HCEC 1CT (cell line): ENCODE measurements around the gene MARCHF10.
"Not testable (repeated sequence)": the region's sequence is repeated elsewhere in the genome, so short reads cannot be mapped to it uniquely, and the experiment has no call there.

ENCODE experiments used
- DNase-seq: peaks from one replicate; pipeline ENCODE4 v3.0.0-alpha.2; 2017

MARCHF10 gene, protein sequence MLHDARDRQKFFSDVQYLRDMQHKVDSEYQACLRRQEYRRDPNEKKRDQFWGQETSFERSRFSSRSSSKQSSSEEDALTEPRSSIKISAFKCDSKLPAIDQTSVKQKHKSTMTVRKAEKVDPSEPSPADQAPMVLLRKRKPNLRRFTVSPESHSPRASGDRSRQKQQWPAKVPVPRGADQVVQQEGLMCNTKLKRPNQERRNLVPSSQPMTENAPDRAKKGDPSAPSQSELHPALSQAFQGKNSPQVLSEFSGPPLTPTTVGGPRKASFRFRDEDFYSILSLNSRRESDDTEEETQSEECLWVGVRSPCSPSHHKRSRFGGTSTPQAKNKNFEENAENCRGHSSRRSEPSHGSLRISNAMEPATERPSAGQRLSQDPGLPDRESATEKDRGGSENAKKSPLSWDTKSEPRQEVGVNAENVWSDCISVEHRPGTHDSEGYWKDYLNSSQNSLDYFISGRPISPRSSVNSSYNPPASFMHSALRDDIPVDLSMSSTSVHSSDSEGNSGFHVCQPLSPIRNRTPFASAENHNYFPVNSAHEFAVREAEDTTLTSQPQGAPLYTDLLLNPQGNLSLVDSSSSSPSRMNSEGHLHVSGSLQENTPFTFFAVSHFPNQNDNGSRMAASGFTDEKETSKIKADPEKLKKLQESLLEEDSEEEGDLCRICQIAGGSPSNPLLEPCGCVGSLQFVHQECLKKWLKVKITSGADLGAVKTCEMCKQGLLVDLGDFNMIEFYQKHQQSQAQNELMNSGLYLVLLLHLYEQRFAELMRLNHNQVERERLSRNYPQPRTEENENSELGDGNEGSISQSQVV

DNA sequence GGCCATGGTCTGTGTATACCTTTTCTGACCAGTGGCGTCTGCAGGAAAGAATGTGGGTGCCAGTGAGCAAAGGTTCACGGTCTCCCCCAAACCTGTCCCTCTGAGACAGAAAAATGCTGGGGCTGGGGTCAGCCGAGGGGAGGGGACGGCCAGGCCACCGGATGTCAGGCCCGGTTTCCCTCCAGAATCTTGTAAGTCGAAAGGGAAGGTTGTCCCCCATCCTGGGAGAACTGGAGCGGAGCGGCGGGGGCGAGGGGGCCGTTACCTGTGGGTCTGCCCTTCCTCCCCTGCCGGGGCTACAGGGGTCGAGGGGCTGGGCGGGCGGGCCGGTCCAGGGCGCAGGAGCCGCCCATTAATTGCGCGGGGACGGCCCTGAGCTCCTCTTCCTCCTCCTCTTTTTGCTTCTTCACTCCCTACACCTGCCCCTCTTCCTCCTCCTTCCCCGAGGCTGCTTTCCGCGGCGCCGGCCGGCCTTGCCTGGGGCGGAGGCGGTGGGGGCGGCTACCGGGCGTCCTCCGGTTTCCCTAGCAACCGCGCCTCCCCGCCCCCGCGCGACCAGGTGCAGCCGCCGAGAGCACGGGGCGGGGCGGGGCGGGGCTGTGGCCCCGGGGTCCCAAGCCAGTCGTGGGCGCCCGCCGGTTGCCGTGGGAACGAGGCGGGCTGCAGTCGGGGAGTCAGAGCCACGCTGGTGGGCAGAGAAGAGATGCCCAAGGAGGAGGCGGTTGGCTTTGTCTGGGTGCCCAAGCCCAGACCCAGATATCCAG lies at the start of gene MARCHF10:
TSS of gene MARCHF10 (minus strand) at position 503 of the 764 bp plus-strand sequence. CDS start 6,579 bp downstream, outside the sequence.
- DNase-seq = no peak

DNA sequence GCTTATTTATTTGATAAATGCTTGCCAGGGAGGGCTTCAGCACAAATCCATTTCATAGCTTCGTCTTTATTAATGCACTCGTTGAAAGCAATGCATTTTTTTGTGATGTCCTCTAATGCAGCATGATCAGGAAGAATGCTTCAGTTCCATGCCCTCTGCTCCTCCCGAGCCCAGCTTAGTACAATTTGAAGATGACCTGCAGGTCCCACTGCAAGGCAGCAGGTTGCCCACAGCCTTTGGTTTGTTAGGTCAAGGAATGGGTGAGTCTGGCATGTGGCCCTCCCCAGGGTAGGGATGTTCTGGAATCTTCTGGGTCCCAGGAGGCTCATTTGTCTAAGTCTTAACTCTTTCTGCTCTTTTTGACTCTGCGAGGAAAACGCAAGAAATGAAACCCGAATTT lies 49.4 kb upstream of the MARCHF10 start:
- no peak for DNase-seq

DNA sequence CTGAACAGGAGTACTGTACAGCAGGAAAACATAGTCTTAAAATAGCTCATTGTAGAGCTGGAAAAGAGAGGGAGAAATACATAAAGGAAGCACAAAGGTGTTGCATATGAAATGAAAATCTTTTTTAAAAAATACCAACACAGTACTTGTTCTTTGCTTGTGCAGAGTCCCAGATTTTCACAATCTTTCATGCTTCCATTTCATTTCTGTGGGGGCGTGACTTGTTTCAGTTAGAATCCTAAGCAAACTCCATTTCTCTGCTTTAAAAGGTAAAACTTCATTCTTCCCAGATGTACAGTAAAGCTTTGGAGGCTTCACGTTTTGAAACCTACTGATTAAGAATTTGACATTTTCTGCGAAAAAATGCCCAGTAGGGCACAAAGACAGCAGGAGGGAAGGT lies 48.5 kb upstream of the MARCHF10 start:
- no peak for DNase-seq

DNA sequence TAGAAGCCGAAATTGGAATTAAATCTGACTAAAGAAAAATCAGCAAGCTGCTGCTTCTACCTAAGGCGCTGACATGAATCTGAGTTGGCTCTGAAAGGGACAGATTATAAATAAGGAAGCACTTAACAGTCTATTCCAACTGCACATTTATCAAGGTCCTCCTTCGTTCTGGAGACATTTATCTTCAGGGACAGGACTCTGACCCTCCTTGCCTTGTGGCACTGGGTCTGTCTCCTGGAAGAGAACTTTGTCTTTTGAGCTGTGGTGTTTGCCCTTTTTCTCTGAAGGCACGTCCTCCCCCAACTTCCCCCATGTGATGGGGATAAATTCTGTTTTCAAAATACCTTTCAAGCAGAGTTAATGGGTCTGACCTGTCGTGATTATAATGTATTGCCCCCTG lies 47.0 kb upstream of the MARCHF10 start:
- no peak for DNase-seq

DNA sequence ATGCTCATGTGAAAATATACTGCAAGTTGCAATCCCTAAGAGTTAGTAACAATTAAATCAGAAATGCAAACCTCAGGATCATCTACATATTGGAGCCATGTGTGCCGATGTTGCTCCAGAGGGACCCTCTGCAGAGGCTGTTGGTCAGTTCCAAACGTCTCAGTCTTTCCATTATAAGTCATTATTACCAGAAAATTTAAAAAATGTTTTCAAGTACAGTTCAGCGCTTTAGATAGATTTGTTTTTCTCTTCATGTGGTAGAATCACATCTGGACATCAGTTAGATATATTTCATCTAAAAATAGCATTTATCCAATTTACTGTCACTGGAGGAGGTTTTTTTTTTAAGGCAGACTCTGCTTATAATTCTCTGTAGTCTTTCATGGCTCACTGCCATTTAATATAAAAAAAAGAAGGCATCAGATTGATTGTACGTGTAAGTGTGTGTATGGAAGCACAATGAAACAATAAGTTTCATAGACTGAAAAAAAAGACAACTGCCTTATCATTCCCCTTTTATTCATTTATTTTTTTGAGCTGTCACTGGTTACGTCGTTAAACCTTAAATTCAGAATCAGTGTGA lies 46.1 kb upstream of the MARCHF10 start:
- DNase-seq = no peak

DNA sequence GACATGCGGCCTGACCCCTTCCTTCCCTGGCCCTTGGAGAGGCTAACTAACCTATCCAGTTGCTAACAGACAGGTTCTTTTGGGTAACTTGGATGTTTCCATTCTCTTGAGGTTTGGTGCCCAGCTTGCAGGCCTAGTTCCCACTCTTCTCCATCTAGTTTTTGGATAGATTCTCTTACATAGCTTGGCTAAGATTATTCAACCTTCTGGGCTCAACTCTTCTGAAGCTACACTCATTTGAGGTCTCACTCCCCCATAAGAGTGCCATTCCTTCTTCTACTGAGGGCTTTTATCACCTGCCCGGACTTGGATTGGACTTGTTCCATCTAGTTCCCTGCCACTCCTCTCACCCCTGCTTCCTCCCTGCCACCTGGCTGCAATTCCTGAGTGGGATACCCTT lies 44.1 kb upstream of the MARCHF10 start:
- no peak for DNase-seq

DNA sequence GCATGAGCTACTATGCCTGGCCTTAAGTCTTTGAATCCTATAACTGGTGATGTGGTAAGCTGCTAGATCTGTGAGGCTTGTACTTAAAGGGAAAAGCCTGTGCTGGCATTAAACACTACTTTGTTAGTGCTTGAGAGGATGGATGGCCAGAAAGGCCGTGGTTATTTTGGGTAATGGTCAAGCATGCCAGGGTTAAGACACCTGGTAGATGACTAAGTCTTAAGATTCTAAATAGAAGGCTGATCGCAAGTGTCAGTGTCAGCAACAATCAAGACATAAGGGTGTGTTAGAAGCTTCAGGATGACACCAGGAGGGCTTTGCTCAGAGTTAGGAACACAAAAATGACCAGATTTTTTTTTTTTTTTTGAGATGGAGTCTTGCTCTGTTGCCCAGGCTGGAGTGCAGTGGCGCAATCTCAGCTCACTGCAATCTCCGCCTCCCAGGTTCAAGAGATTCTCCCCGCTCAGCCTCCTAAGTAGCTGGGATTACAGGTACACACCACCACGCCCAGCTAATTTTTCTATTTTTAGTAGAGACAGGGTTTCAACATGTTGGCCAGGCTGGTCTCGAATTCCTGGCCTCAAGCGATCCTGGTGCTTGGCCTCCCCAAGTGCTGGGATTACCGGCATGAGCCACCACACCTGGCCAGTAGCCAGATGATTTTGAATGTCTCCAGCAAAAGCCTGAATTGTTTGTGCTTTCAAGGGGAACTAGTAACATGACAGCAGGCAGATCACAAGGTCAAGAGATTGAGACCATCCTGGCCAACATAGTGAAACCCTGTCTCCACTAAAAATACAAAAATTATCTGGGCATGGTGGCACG lies 41.7 kb upstream of the MARCHF10 start:
- not testable (repeated sequence) for DNase-seq

DNA sequence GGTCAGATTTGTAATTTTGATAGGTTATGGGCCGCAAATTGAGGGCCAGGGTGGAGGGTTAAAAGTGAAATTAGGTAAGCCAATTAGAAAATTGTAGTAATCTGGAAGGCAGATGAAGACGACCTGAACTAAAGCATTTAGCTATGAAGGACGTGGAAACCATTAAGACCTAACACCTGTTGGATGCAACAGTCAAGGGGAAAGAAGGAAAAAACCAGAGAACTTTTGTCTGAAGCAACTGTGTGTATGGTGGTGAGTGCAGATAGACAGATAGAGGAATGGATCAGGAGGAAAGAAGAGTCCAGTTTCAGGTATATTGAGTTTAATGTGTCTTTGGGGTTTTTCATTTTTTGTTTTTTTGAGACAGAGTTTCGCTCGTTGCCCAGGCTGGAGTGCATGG lies 40.2 kb upstream of the MARCHF10 start:
- DNase-seq = no peak

DNA sequence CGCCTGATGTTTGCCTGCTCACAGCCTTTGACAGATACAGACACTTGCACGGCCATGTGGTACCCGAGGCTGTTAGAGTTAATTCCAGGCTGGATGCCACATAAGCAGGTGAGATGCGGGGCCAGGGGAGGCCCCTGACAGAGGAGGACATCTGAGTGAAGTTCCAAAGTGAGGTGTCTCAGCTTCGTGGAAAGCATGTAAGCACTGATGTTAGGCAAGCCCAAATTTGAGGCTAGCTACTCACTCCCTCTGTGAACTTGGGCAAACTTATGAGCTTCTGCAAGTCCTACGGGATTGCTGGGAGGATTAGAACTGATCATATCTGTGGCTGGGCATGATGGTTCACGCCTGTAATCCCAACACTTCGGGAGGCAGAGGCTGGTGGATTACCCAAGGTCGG lies 39.3 kb upstream of the MARCHF10 start:
- no peak for DNase-seq

DNA sequence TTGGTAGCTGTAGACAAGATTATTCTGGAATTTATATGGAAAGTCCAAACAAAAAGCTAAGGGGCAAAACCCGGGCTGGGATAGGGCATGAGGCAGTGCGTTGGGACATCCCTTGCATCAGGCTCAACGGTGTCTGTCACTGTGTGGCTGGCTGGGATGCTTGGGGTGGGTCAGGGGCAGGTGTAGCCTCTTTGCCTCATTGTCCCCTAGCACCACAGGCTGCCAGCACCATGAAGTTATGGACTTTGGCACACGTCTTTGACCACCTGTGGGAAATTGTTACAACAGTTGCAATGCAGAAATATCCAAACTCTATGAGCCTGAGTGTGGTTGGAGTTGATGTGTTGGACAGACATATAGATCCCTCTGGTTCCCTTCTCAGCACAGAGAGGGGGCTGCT lies 32.8 kb upstream of the MARCHF10 start:
- no peak for DNase-seq

DNA sequence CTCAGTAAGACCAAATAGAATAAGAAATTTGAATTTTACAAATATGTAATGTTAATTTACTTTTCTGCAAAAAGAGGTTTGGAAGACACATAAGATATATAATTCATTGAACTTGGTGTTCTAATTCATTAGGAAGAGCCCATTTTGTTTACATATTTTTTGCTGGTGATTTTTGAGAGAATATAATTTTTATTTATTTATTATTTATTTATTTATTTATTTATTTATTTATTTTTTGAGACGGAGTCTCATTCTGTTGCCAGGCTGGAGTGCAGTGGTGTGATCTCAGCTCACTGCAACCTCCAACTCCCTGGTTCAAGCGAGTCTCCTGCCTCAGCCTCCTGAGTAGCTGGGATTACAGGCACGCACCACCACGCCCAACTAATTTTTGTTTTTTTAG lies 25.7 kb upstream of the MARCHF10 start:
- not testable (repeated sequence) for DNase-seq

DNA sequence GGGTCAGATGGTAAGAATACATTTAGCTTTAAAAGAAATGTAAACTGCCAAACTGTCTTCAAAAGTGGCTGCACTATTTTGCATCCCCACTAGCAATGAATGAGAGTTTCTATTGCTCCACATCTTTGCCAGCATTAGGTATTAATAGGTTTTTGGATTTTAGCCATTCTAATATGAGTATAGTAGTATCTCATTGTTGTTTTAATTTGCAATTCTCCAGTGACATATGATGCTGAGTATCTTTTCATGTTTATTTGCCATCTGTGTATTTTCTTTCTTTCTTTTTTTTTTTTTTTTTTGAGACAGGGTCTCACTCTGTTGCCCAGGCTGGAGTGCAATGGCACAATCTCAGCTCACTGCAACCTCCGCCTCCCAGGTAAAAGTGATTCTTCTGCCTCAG lies 24.3 kb upstream of the MARCHF10 start:
- DNase-seq = no peak

DNA sequence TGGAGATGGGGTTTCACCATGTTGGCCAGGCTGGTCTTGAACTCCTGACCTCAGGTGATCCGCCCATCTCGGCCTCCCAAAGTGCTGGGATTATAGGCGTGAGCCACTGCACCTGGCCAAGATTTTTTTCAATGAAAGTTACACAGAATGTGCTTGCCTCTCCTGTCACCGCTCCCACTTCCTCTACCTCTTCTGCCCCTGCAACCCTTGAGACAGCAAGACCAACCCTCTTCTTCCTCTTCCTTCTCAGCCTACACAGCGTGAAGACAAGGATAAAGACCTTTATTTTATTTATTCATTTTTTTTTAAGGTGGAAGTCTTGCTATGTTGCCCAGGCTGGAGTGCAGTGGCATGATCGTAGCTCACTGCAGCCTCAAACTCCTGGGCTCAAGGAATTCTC lies 23.0 kb upstream of the MARCHF10 start:
- not testable (repeated sequence) for DNase-seq

DNA sequence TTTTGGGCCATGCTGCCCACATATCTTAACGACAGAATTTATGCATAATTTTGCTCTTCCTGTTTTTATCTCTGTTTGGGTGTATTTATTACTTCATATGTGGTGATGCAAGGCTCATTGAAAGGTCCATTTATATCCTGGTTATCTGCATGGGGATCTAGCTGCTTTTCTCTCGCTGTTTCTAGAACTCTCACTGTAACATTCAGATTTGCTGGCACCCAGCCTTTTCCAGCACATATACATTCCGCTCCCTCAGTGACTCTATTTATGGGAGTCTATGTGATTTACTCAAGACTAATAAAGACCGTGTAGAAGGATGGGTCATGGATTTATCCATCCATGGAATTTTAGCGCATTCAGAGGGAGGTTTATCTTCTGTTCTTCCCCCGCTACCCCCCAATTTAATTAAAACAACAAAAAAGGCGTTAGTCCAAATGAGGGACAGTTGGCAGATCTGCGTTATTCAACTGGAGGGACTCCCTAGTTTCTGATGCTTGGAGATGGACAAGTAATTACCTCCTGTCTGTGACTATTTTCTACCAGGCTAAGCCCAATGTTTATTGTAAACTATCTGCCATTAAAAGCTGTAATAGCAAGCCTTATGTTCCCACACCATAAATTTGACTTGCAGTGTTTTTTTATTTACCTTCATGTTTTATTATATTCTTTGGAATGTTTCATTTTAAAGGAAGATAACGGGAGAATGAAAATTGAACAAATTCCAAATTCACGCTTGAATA lies 19.8 kb upstream of the MARCHF10 start:
- DNase-seq = peak; percentile 41

DNA sequence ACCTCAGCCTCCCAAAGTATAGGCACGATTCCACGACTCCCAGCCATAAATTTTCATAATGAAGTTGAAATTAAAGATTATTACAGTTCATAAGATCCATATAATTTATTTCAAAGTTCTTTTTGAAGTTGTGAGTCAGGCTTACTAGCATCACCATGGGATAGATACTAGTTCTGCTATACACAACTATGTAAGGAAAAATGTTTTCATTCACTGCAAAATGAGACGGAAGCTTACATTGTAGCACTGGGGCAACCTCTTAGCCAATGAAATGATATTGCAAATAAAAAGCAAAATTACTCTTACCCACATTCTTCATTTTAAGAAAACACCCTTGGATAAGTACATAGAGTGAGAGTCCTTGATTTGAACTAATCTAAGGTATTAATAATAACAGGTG lies 18.8 kb upstream of the MARCHF10 start:
- no peak for DNase-seq

DNA sequence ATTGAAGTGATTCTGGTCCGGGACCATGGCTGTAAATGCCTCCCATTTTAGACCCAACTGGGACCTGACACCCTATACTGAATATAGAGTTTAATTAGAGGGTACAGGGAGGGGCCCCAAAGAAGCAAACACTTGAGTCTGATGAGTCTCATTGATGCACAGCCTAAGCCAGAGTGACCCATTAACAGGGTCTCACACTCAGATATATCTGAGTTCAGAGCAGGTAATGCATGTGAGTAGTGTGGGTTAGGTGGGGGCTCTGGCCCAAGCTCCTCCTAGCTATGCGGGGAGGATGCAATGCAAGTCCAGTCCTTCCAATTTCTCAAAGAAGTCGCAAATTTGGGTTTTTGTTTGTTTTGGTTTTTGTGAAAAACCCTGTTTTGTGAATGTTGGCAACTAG lies 17.1 kb upstream of the MARCHF10 start:
- DNase-seq = no peak

DNA sequence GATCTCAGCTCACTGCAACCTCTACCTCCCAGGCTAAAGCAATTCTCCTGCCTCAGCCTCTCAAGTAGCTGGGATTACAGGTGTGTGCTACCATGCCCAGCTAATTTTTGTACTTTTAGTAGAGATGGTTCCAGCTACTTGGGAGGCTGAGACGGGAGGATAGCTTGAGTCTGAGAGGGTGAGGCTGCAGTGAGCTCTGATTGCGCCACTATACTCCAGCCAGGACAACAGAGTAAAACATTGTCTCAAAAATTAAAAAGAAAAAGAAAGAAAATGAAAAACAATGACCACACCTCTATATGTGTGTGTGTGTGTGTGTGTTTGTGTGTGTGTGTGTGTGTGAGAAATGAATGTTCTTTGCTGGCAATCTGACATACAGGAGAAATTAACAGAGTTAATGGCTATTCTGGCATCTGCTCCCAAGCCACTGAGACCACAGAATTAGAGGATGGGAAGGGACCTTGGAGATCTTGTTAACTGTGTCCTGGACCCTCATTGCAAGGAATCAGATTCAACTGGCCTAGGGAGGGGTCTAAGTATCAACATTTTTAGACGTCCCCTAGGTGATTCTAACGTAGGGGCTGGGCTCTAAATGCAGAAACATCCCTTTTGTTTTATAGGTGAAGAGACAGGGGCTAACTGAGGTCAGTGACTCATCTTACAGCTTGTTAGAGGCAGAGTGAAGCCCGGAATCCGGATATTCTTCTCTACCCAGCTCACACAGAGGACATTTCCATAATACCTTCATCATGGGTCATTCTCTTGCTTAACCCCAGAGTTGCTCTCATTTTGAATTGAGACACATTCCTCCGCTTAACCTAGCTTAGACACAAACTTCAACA lies 16.4 kb upstream of the MARCHF10 start:
- DNase-seq = peak; percentile 97

DNA sequence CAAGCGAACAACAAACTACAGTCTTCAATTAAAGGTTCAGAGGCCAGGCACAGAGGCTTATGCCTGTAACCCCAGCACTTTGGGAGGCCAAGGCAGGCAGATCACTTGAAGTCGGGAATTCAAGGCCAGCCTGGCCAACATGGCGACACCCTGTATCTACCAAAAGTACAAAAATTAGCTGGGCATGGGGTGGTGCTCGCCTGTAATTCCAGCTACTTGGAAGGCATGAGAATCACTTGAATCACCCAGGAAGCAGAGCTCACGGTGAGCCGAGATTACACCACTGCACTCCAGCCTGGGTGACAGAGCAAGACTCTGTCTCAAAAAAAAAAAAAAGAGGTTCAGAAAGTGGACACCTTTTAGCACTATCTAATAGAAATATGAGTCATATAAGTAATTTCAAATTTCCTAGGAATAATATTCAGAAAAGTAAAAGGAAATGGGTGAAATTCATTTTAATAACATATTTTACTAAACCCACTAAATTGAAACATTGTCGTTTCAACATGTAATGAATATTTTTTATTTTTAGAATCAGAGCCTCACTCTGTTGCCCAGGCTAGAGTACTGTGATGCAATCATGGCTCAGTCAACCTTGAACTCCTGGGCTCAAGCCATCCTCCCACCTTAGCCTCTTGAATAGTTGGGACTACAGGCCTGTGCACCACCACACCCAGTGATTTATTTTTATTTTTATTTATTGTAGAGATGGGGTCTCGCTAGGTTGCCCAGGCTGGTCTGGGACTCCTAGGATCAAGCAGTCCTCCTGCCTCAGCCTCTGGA lies 15.2 kb upstream of the MARCHF10 start:
- peak; percentile 59 for DNase-seq

DNA sequence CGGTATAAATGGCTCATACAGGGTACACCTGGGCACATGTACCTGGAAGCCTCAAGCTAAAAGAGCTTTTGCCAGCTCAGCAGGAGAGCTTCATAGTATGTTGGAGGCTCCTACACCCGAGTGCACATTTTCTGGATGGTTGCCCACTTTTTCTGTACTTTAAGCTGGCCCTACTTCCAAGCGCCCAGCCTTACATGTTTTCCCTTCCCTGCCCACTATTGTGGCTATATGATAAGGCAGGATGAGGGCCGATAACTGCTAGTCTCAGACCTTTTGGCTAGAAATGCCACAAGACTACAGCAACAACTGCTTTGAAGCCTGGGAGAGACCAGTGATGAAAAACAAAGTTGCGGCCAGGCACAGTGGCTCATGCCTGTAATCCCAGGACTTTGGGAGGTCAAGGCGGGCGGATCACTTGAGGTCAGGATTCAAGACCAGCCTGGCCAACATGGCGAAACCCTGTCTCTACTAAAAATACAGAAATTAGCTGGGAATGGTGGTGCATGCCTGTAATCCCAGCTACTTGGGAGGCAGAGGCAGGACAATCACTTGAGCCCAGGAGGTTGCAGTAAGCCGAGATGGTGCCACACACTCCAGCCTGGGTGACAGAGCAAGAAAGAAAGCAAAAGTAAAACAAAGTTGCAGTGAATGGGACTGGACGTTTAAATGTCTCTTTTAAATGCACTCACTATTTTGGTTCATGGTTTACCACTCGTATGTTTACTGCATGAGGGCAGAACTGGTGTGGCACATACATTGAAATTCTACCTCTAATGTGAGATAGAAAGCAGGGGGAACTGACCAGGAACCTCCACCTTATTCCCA lies 14.2 kb upstream of the MARCHF10 start:
- DNase-seq = no peak
